Right lobe of liver (tissue), 6 donors: ENCODE results near the gene TXNDC16. TPM values are rescaled to one million over a fixed set of nuclear protein-coding genes. Genes with fewer than 3 reads are reported as not detected.

ENCODE experiments used
- ATAC-seq, 4 donors: fragments of 200-7000 bp; cut with Tn5 transposase; one replicate each; pipeline ENCODE4 v1.9.1; 2020; ENCODE audit warnings: mild to moderate bottlenecking in 4 of 4, moderate library complexity in 4 of 4
- DNase-seq, 3 donors: peaks; one replicate each; pipeline ENCODE4 v3.0.0-alpha.2; 2020
- H3K27ac ChIP-seq, 3 donors: fragments of 200-600 bp; one replicate each; pipeline ENCODE4 v1.8.0; 2022
- H3K27me3 ChIP-seq, 2 donors: fragments of 200-600 bp; one replicate each; pipeline ENCODE4 v1.8.0; 2022
- H3K36me3 ChIP-seq, 4 donors: fragments of 200-600 bp; sonication (generic) in 1 of 4; one replicate each; pipeline versions ENCODE4 v1.5.1 to v1.8.0; 2017 to 2022; ENCODE audit warnings: control low read depth in 1 of 4
- H3K4me1 ChIP-seq, 4 donors: fragments of 200-600 bp; sonication (generic) in 1 of 4; one replicate each; pipeline versions ENCODE4 v1.5.1 to v1.8.0; 2017 to 2022; ENCODE audit warnings: control low read depth in 1 of 4
- H3K4me3 ChIP-seq, 3 donors: fragments of 200-600 bp; one replicate each; pipeline ENCODE4 v1.8.0; 2022
- H3K9me3 ChIP-seq, 4 donors: fragments of 200-600 bp; sonication (generic) in 1 of 4; one replicate each; pipeline versions ENCODE4 v1.5.1 to v1.8.0; 2017 to 2022; ENCODE audit warnings: control low read depth in 1 of 4
- POLR2A ChIP-seq: fragments of 450-650 bp; IDR thresholded peaks from one replicate; pipeline ENCODE4 v1.6.1; 2017; ENCODE audit warnings: antibody characterized with exemption, mild to moderate bottlenecking
- WGBS: methylation state at CpG from one replicate; pipeline ENCODE4 v1.1.6; 2018; ENCODE audit warnings: low coverage, low lambda C conversion rate; ENCODE audit not compliant: insufficient coverage; ENCODE audit errors: missing lambda C conversion rate; 5-methylcytosine and 5-hydroxymethylcytosine counted together
- intact Hi-C, 2 donors: fragments of 100-400 bp; cut with DNase I; formaldehyde crosslinking; loops; one replicate each; pipeline versions ENCODE4 v1.11.2 to v1.14.1; 2022
- total RNA-seq, 6 experiments: library from RNA; depleted of rRNA in 2 of 6; stranded (reverse); fragments of >200 nt in 2 of 6; fragmentation: NEBNext Ultra II Directional in 3 of 6; extraction: Animal tissue kit (Norgen Biotek cat#: 25700) in 3 of 6; gene quantifications; one replicate each; pipeline versions ENCODE4 v1.1.0 to v1.2.4, GENCODE V29; 2016 to 2023
- TF ChIP-seq, protein P1 (sequence below), 4 donors: fragments of 200-600 bp in 3 of 4; fragments of 450-650 bp in 1 of 4; IDR thresholded peaks; one replicate each; pipeline versions ENCODE4 v1.5.1 to v1.8.0; 2016 to 2022; ENCODE audit warnings: antibody characterized with exemption in 4 of 4, mild to moderate bottlenecking in 2 of 4
- donor health status: DM: no; HTN: yes; CAD: no.
- donor health status: DM: no; HTN: no; CAD: no.
- donor health status: DM: no; HTN: no; CAD: no.
- donor health status: DM: no; HTN: yes; CAD: no.
- donor health status: DM: no; HTN: yes; CAD: no.

Gene TXNDC16
- total RNA-seq, 6 experiments from 2014 or later: 2.0 to 5.5 (median 4.1) TPM

DNA sequence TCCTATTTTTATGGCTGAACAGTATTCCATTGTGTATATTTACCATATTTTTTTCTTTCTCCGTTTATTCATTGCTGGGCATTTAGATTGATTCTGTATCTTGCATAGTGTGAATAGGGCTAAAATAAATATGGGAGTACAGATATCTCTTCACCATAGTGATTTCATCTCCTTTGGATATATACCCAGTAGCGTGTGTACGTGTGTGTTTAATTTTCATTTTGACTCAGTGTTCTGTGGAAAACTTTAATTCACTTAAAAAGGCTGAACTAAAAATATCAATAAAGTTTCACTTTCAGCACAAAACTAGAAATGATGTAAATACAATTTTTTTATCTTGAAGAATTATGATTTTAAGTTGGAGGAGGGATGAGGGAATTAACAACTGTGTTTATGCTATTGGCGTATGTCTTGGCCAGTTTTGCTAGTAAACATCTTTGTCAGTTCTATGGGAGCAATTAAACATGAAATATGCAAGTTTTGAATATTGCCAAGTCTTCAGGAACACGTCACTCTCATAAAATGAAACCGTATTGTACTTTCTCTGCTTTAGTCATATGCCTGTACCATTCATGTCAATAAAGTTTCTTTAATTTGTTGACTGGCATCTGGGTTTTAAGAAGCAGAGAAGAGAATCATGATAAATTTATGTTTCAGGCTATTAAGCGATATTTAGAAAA, 138.4 kb downstream of the TXNDC16 start:
- ATAC-seq: no peak
- 79% methylated on average over 7 of the region's 7 CpGs for WGBS
- TF ChIP-seq, protein P1, sequence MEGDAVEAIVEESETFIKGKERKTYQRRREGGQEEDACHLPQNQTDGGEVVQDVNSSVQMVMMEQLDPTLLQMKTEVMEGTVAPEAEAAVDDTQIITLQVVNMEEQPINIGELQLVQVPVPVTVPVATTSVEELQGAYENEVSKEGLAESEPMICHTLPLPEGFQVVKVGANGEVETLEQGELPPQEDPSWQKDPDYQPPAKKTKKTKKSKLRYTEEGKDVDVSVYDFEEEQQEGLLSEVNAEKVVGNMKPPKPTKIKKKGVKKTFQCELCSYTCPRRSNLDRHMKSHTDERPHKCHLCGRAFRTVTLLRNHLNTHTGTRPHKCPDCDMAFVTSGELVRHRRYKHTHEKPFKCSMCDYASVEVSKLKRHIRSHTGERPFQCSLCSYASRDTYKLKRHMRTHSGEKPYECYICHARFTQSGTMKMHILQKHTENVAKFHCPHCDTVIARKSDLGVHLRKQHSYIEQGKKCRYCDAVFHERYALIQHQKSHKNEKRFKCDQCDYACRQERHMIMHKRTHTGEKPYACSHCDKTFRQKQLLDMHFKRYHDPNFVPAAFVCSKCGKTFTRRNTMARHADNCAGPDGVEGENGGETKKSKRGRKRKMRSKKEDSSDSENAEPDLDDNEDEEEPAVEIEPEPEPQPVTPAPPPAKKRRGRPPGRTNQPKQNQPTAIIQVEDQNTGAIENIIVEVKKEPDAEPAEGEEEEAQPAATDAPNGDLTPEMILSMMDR (IDR thresholded peaks at IDR 0.05): no peak
- no peak for TF ChIP-seq POLR2A

DNA sequence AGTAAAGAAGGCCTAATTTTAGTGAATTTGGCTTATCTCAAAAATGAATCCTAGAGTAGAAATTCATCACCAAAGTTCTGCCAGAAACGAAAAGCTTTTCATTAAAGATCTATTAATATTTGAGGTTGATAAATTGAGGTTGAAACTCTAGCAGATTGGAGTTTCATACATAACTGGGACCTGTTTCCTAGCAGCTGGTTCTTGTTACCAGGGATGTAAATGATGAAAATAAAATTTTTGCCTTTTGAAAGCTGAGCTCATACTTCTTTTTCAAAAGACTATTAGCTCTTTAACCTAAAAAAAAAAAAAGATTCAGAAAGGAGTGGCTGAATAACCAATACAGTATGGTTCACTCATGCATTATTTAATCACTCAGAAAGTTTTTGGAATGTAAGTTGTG, 139.9 kb downstream of the TXNDC16 start:
- intact Hi-C loops: no loop called here
- H3K9me3 ChIP-seq: no peaks in the 10 kb centered on the region
- no peak for TF ChIP-seq POLR2A
- TF ChIP-seq, protein P1 (IDR thresholded peaks at IDR 0.05): no peak
- H3K27me3 ChIP-seq: no peaks in the 10 kb centered on the region
- no peak overlapping the region for H3K27ac ChIP-seq
- no peak overlapping the region for H3K4me3 ChIP-seq
- H3K4me1 ChIP-seq: no peaks in the 10 kb centered on the region
- DNase-seq: no peak
- WGBS: 28% methylated on average over 1 of the region's 1 CpG
- no peaks in the 10 kb centered on the region for H3K36me3 ChIP-seq
- ATAC-seq: no peak

More for the DNA sequence above, 138.4 kb downstream of the TXNDC16 start:
- H3K4me3 ChIP-seq: no peak overlapping the region
- no peak for DNase-seq
- H3K36me3 ChIP-seq: no peaks in the 10 kb centered on the region
- no peaks in the 10 kb centered on the region for H3K4me1 ChIP-seq
- intact Hi-C loops: no loop called here
- H3K27ac ChIP-seq: no peak overlapping the region
- H3K27me3 ChIP-seq: no peaks in the 10 kb centered on the region
- H3K9me3 ChIP-seq: no peaks in the 10 kb centered on the region

DNA sequence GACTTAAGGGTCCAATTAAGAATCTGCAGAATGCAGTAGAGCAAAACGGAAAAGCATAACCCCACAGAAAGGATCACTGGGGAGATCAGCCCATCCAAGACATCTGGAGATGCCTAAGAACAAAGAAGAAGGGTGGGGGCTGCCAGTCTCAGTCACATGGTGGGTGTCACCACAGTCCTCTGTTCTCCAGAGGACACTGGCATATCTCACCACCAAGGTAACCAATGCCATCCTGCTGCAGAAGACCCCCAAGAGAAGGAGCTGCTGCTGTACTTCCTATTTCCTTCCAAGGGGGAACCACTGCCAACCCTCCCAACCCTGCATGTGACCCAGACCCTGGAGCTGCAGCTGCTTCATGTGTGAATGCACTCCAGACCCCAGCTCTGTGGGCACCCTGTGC, 147.0 kb downstream of the TXNDC16 start:
- TF ChIP-seq POLR2A: no peak
- TF ChIP-seq, protein P1 (IDR thresholded peaks at IDR 0.05): no peak
- Histone ChIP-seq H3K4me3 (no peak overlapping the region), H3K4me1 (no peaks in the 10 kb centered on the region), H3K36me3 (no peaks in the 10 kb centered on the region), H3K9me3 (no peaks in the 10 kb centered on the region), H3K27ac (no peak overlapping the region), H3K27me3 (no peaks in the 10 kb centered on the region)
- ATAC-seq (no peak), DNase-seq (no peak)
- intact Hi-C loops: no loop called here
- 38% methylated on average over 1 of the region's 1 CpG for WGBS

DNA sequence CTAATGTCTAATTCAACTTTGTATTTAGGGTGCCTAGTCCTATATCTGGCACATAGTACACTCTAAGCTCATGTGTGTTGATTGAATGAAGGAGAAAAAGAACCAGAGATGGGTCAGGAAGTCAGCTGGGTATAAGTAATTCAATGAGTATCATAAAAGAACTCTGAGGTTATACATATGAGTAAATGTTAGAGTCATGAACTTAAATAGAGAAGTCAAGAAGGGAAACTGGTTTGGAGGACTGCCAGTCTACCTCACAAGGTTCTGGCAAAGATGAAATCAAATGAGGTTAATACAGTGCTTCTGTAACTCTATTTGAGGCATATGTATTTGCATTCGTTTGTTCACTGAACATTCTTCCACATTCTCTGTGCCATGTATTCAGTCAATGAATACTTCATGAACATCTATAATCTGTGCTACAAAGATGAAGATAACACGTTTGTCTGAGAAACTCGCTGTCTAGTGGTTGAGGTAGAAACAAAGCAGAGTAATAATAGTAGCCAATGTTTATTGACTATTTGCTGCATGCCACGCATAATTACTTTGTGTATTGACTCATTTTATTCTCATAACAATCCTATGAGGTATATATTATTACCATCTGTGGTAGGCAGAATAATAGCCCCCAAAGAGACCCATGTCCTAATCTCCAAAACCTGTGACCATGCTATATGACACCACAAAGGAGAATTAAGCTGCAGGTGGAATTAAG, 149.3 kb downstream of the TXNDC16 start:
- DNase-seq: no peak
- ATAC-seq: peak in 3 of 4 donors; percentile 28 to 32 (median 31)
- intact Hi-C loops: no loop called here

More for the DNA sequence above, 149.3 kb downstream of the TXNDC16 start:
- no peak overlapping the region for H3K27ac ChIP-seq
- no peaks in the 10 kb centered on the region for H3K4me1 ChIP-seq
- 52% methylated on average over 4 of the region's 4 CpGs for WGBS
- TF ChIP-seq POLR2A: no peak
- TF ChIP-seq, protein P1 (IDR thresholded peaks at IDR 0.05): no peak
- H3K4me3 ChIP-seq: no peak overlapping the region
- no peaks in the 10 kb centered on the region for H3K36me3 ChIP-seq
- H3K9me3 ChIP-seq: no peaks in the 10 kb centered on the region
- H3K27me3 ChIP-seq: no peaks in the 10 kb centered on the region
